Measurements from ENCODE around the gene SMARCC1.
"Not testable (repeated sequence)": the region's sequence is repeated elsewhere in the genome, so short reads cannot be mapped to it uniquely, and the experiment has no call there.

Gene SMARCC1

DNA sequence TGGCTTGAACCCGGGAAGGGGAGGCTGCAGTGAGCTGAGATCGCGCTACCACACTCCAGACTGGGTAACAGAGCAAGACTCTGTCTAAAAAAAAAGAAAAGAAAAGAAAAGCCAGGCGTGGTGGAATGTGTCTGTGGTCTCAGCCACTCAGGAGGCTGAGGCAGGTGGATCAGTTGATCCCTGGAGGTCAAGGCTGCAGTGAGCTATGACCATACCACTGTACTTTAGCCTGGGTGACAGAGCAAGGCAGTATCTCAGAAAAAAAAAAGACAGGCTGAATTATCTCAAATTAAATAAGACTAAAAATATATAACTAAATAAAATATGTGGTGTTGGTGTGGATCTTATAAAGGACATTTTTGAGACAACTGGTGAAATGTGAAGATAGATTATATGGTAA is 20.6 kb downstream of the SMARCC1 start:
- no peak for DNase-seq (ENCODE audit: low read depth)
- TF ChIP-seq CTCF (IDR thresholded peaks at IDR 0.05; ENCODE audit: low read depth, low read length) (no peak), POLR2A (IDR thresholded peaks at IDR 0.05; ENCODE audit: extremely low read depth, insufficient read length) (no peak)
- TF ChIP-seq, protein P1, sequence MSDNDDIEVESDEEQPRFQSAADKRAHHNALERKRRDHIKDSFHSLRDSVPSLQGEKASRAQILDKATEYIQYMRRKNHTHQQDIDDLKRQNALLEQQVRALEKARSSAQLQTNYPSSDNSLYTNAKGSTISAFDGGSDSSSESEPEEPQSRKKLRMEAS (IDR thresholded peaks at IDR 0.05; ENCODE audit: low read depth, low read length), result no peak
- H3K4me3 ChIP-seq (ENCODE audit: low read depth, low read length), result no peak overlapping the region

- DNase-seq (ENCODE audit: low read depth), result not testable (repeated sequence)
These were observed 21.5 kb downstream of the SMARCC1 start for GRCh38 chr3:47760207-47760606.

GRCh38 chr3:47758261-47759025 is 23.2 kb downstream of the SMARCC1 start:
- DNase-seq (ENCODE audit: low read depth), result no peak
- TF ChIP-seq CTCF (IDR thresholded peaks at IDR 0.05; ENCODE audit: low read depth, low read length) (no peak), MYC (IDR thresholded peaks at IDR 0.05; ENCODE audit: low read depth, low read length) (no peak)
- no peak overlapping the region for H3K4me3 ChIP-seq (ENCODE audit: low read depth, low read length)

More at GRCh38 chr3:47760207-47760606, 21.5 kb downstream of the SMARCC1 start:
- not testable (repeated sequence) for H3K4me3 ChIP-seq (ENCODE audit: low read depth, low read length)

- no peak overlapping the region for H3K4me3 ChIP-seq (ENCODE audit: low read depth, low read length)
- no peak for DNase-seq (ENCODE audit: low read depth)
- TF ChIP-seq MYC (IDR thresholded peaks at IDR 0.05; ENCODE audit: low read depth, low read length) (no peak), CTCF (IDR thresholded peaks at IDR 0.05; ENCODE audit: low read depth, low read length) (no peak), POLR2A (IDR thresholded peaks at IDR 0.05; ENCODE audit: extremely low read depth, insufficient read length) (no peak)
- TF ChIP-seq, protein P1 (IDR thresholded peaks at IDR 0.05; ENCODE audit: low read depth, low read length), result no peak
These were observed 29.0 kb downstream of the SMARCC1 start for GRCh38 chr3:47752716-47753115.

DNA sequence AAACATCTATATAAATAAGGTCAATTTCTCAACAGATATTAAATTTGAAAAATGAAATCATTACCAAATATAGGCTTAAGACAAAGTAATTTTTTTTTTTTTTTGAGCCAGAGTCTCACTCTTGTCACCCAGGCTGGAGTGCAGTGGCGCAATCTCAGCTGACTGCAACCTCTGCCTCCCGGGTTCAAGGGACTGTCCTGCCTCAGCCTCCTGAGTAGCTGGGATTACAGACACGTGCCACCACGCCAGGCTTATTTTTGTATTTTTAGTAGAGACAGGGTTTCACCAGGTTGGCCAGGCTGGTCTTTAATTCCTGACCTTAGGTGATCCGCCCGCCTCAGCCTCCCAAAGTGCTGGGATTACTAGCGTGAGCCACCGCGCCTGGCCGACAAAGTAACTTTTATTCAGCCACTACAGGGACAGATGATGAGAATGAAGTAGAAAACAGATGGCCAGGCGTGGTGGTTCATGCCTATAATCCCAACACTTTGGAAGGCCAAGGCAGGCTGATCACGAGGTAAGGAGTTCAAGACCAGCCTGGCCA is 30.8 kb downstream of the SMARCC1 start:
- H3K4me3 ChIP-seq (ENCODE audit: low read depth, low read length); DNase-seq (ENCODE audit: low read depth): not testable (repeated sequence)

GRCh38 chr3:47747558-47747957 is 34.1 kb downstream of the SMARCC1 start:
- no peak for TF ChIP-seq POLR2A (IDR thresholded peaks at IDR 0.05; ENCODE audit: extremely low read depth, insufficient read length)
- TF ChIP-seq MYC (IDR thresholded peaks at IDR 0.05; ENCODE audit: low read depth, low read length), result no peak
- TF ChIP-seq, protein P1 (IDR thresholded peaks at IDR 0.05; ENCODE audit: low read depth, low read length), result no peak
- TF ChIP-seq CTCF (IDR thresholded peaks at IDR 0.05; ENCODE audit: low read depth, low read length), result no peak
- no peak for DNase-seq (ENCODE audit: low read depth)
- H3K4me3 ChIP-seq (ENCODE audit: low read depth, low read length), result no peak overlapping the region

DNA sequence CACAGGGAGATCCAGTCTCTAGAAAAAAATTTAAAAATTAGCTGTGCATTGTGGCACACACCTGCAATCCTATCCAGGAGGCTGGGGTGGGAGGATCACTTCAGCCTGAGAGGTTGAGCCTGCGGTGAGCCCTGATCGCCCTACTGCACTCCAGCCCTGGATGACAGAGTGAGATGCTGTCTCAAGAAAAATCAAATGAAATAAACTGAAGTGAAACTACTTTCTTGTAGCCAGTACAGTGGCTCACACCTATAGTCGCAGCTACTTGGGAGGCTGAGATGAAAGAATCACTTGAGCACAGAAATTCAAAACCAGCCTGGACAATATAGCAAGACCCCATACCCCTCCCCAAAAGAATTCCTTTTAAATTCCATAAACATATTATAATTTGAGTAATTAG is 35.4 kb downstream of the SMARCC1 start:
- no peak for DNase-seq (ENCODE audit: low read depth)
- H3K4me3 ChIP-seq (ENCODE audit: low read depth, low read length), result no peak overlapping the region
- TF ChIP-seq POLR2A (IDR thresholded peaks at IDR 0.05; ENCODE audit: extremely low read depth, insufficient read length) (no peak), CTCF (IDR thresholded peaks at IDR 0.05; ENCODE audit: low read depth, low read length) (no peak), MYC (IDR thresholded peaks at IDR 0.05; ENCODE audit: low read depth, low read length) (no peak)
- TF ChIP-seq, protein P1 (IDR thresholded peaks at IDR 0.05; ENCODE audit: low read depth, low read length), result no peak
